ENCODE data around the gene OAS1. TPM values are rescaled to one million over a fixed set of nuclear protein-coding genes. Genes with fewer than 3 reads are reported as not detected.

OAS1 gene
- total RNA-seq, 1 experiment from 2014 or later = 1.5 TPM

- no peak overlapping the region for H3K27ac Mint-ChIP-seq (ENCODE audit: low read depth, unreplicated experiment)
- CTCF ChIA-PET = interaction anchor here (0.7 to 1.5 kb wide), 2 partner anchors 44 to 86 kb away, joined by 3 to 8 read pairs; no protein-coding TSS in a partner anchor
- POLR2A ChIA-PET = no interaction called here
Measured at GRCh38 chr12:112944024-112944690, 37.4 kb downstream of the OAS1 start.

GRCh38 chr12:112945515-112945914 is 38.8 kb downstream of the OAS1 start:
- Mint-ChIP-seq H3K27me3 (ENCODE audit: insufficient read depth, unreplicated experiment) (no peaks in the 10 kb centered on the region), H3K4me3 (ENCODE audit: unreplicated experiment) (no peak overlapping the region), H3K9me3 (ENCODE audit: unreplicated experiment) (no peaks in the 10 kb centered on the region), H3K36me3 (ENCODE audit: insufficient read depth, unreplicated experiment) (peaks cover 4% of the 10 kb centered on the region), H3K27ac (ENCODE audit: low read depth, unreplicated experiment) (no peak overlapping the region), H3K4me1 (ENCODE audit: insufficient read depth, unreplicated experiment) (no peaks in the 10 kb centered on the region)
- DNase-seq (ENCODE audit: unreplicated experiment) = no peak
- BruUV-seq (replicated peaks) = no TSS peak
- no peak for TF ChIP-seq CTCF (IDR thresholded peaks at IDR 0.05; ENCODE audit: unreplicated experiment)
- ChIA-PET POLR2A (no interaction called here), CTCF (no interaction called here)
- intact Hi-C loops (cut with micrococcal nuclease) = no loop called here

More at GRCh38 chr12:112944024-112944690, 37.4 kb downstream of the OAS1 start:
- intact Hi-C loops (cut with micrococcal nuclease) = no loop called here
- TF ChIP-seq CTCF (IDR thresholded peaks at IDR 0.05; ENCODE audit: unreplicated experiment) = no peak
- Mint-ChIP-seq H3K27me3 (ENCODE audit: insufficient read depth, unreplicated experiment) (no peaks in the 10 kb centered on the region), H3K4me3 (ENCODE audit: unreplicated experiment) (no peak overlapping the region), H3K36me3 (ENCODE audit: insufficient read depth, unreplicated experiment) (peaks cover 4% of the 10 kb centered on the region), H3K4me1 (ENCODE audit: insufficient read depth, unreplicated experiment) (peaks cover 6% of the 10 kb centered on the region), H3K9me3 (ENCODE audit: unreplicated experiment) (no peaks in the 10 kb centered on the region)
- DNase-seq (ENCODE audit: unreplicated experiment) = no peak
- no TSS peak for BruUV-seq (replicated peaks)

GRCh38 chr12:112946236-112947000 is 39.7 kb downstream of the OAS1 start:
- H3K27ac Mint-ChIP-seq (ENCODE audit: low read depth, unreplicated experiment) = no peak overlapping the region
- no peaks in the 10 kb centered on the region for H3K27me3 Mint-ChIP-seq (ENCODE audit: insufficient read depth, unreplicated experiment)
- BruUV-seq (replicated peaks) = no TSS peak
- intact Hi-C loops (cut with micrococcal nuclease) = no loop called here
- ChIA-PET POLR2A (no interaction called here), CTCF (interaction anchor here (0.5 to 0.6 kb wide), 2 partner anchors 748 to 902 kb away, joined by 3 to 4 read pairs; no protein-coding TSS in a partner anchor)
- H3K9me3 Mint-ChIP-seq (ENCODE audit: unreplicated experiment) = no peaks in the 10 kb centered on the region
- no peaks in the 10 kb centered on the region for H3K4me1 Mint-ChIP-seq (ENCODE audit: insufficient read depth, unreplicated experiment)
- no peak for DNase-seq (ENCODE audit: unreplicated experiment)
- H3K4me3 Mint-ChIP-seq (ENCODE audit: unreplicated experiment) = no peak overlapping the region
- TF ChIP-seq CTCF (IDR thresholded peaks at IDR 0.05; ENCODE audit: unreplicated experiment) = no peak
- peaks cover 4% of the 10 kb centered on the region for H3K36me3 Mint-ChIP-seq (ENCODE audit: insufficient read depth, unreplicated experiment)

- no peaks in the 10 kb centered on the region for H3K27me3 Mint-ChIP-seq (ENCODE audit: insufficient read depth, unreplicated experiment)
- peaks cover 4% of the 10 kb centered on the region for H3K36me3 Mint-ChIP-seq (ENCODE audit: insufficient read depth, unreplicated experiment)
- ChIA-PET CTCF (interaction anchor here (0.5 kb wide), 2 partner anchors 39 to 903 kb away, joined by 3 to 4 read pairs; no protein-coding TSS in a partner anchor), POLR2A (interaction anchor here (0.7 kb wide), 1 partner anchor 9 kb away, joined by 3 read pairs; the partner anchor contains the start of gene OAS3)
- no peak overlapping the region for H3K4me3 Mint-ChIP-seq (ENCODE audit: unreplicated experiment)
- no peak for TF ChIP-seq CTCF (IDR thresholded peaks at IDR 0.05; ENCODE audit: unreplicated experiment)
- DNase-seq (ENCODE audit: unreplicated experiment) = no peak
- no TSS peak for BruUV-seq (replicated peaks)
- intact Hi-C loops (cut with micrococcal nuclease) = no loop called here
- no peaks in the 10 kb centered on the region for H3K9me3 Mint-ChIP-seq (ENCODE audit: unreplicated experiment)
- no peaks in the 10 kb centered on the region for H3K4me1 Mint-ChIP-seq (ENCODE audit: insufficient read depth, unreplicated experiment)
- no peak overlapping the region for H3K27ac Mint-ChIP-seq (ENCODE audit: low read depth, unreplicated experiment)
Measured at GRCh38 chr12:112947314-112947713, 40.6 kb downstream of the OAS1 start.

Measured in MCF 10A (cell line).